Fibroblast of lung (primary cell): ENCODE measurements around the gene CYP1A2. TPM values are rescaled to one million over a fixed set of nuclear protein-coding genes. Genes with fewer than 3 reads are reported as not detected.

Experiments
- DNase-seq, 2 donors: peaks; one replicate each; pipeline versions ENCODE4 v3.0.0 to v3.0.0-alpha.2; 2010; ENCODE audit warnings: low read depth in 2 of 2
- H2AFZ ChIP-seq: 2 replicates; pipeline ENCODE4 v1.5.1; 2012; ENCODE audit warnings: low read length, control low read depth, inconsistent platforms
- H3K27ac ChIP-seq: 2 replicates; pipeline ENCODE4 v1.5.1; 2011; ENCODE audit warnings: low read length, control low read depth; ENCODE audit not compliant: insufficient read depth
- H3K27me3 ChIP-seq: 2 replicates; pipeline ENCODE4 v1.5.1; 2011; ENCODE audit warnings: mild to moderate bottlenecking, low read length; ENCODE audit not compliant: control insufficient read depth, insufficient read depth
- H3K36me3 ChIP-seq: 2 replicates; pipeline ENCODE4 v1.5.1; 2011; ENCODE audit warnings: low read length; ENCODE audit not compliant: control insufficient read depth, insufficient read depth
- H3K4me1 ChIP-seq: 2 replicates; pipeline ENCODE4 v1.5.1; 2011; ENCODE audit warnings: low read length; ENCODE audit not compliant: control insufficient read depth, insufficient read depth; ENCODE audit errors: extremely low read depth
- H3K4me2 ChIP-seq: 2 replicates; pipeline ENCODE4 v1.5.1; 2011; ENCODE audit warnings: low read length, control low read depth; ENCODE audit not compliant: insufficient read depth; ENCODE audit errors: extremely low read depth
- H3K4me3 ChIP-seq, 4 experiments: fragments of 200-600 bp in 1 of 4; sonication (generic) in 1 of 4; replicated peaks in 1 of 4; 2 replicates each; pipeline ENCODE4 v1.5.1; 2011 to 2016; ENCODE audit warnings: low read length in 4 of 4, low read depth in 3 of 4, mild to moderate bottlenecking in 3 of 4, control low read depth in 2 of 4, inconsistent platforms in 1 of 4, mixed read lengths in 1 of 4; ENCODE audit not compliant: insufficient read depth in 1 of 4; ENCODE audit errors: control extremely low read depth in 1 of 4
- H3K79me2 ChIP-seq: 2 replicates; pipeline ENCODE4 v1.5.1; 2012; ENCODE audit warnings: mild to moderate bottlenecking, low read length, inconsistent platforms; ENCODE audit not compliant: control insufficient read depth, insufficient read depth
- H3K9ac ChIP-seq: 2 replicates; pipeline ENCODE4 v1.5.1; 2011; ENCODE audit warnings: mild to moderate bottlenecking, low read length, control low read depth; ENCODE audit not compliant: insufficient read depth
- H3K9me3 ChIP-seq: 2 replicates; pipeline ENCODE4 v1.5.1; 2012; ENCODE audit warnings: low read depth, low read length; ENCODE audit not compliant: control insufficient read depth, insufficient read depth
- H4K20me1 ChIP-seq: 2 replicates; pipeline ENCODE4 v1.5.1; 2011; ENCODE audit warnings: low read length; ENCODE audit not compliant: control insufficient read depth, insufficient read depth; ENCODE audit errors: extremely low read depth
- CTCF ChIP-seq, 2 donors: IDR thresholded peaks in 1 of 2; conservative IDR thresholded peaks in 1 of 2; 1 replicate in 1 of 2; 2 replicates in 1 of 2; pipeline ENCODE4 v1.5.1; 2011 to 2012; ENCODE audit warnings: low read length in 2 of 2, control low read depth in 1 of 2, inconsistent platforms in 1 of 2, low read depth in 1 of 2, mild to moderate bottlenecking in 1 of 2
- EZH2 ChIP-seq: IDR thresholded peaks from 2 replicates; pipeline ENCODE4 v1.5.1; 2012; ENCODE audit warnings: low read length, control low read depth, mild to moderate bottlenecking; ENCODE audit errors: missing control alignments
- polyA plus RNA-seq, 2 donors: library from polyadenylated mRNA; depleted of rRNA in 1 of 2; stranded (reverse) in 1 of 2; unstranded in 1 of 2; fragments of >200 nt; gene quantifications; 2 replicates each; pipeline ENCODE4 v1.2.1, GENCODE V29; 2011 to 2012; ENCODE audit warnings: missing spikeins in 1 of 2
- total RNA-seq: library from RNA; depleted of rRNA; stranded (reverse); fragments of >200 nt; gene quantifications from 2 replicates; pipeline ENCODE4 v1.2.1, GENCODE V29; 2014

CYP1A2 gene
- total and polyA plus RNA-seq, 2 donors (not counting 1 experiment from before 2014, with no cell fraction given): not detected

- Histone ChIP-seq H3K9me3 (no peaks in the 10 kb centered on the region), H4K20me1 (no peaks in the 10 kb centered on the region), H3K9ac (no peak overlapping the region), H3K4me1 (no peaks in the 10 kb centered on the region), H3K27me3 (peaks cover 8% of the 10 kb centered on the region), H3K4me3 (no peak overlapping the region), H3K79me2 (no peaks in the 10 kb centered on the region), H3K27ac (no peak overlapping the region), H3K4me2 (no peak overlapping the region), H2AFZ (no peak overlapping the region), H3K36me3 (no peaks in the 10 kb centered on the region)
- DNase-seq: no peak
- TF ChIP-seq CTCF (conservative IDR thresholded peaks at IDR 0.05 in 1 of 2, IDR thresholded peaks at IDR 0.05 in 1 of 2; ENCODE audit: low read depth in 1 of 2, low read length in 2 of 2) (no peak), EZH2 (no peak)
These were observed 10.1 kb downstream of the CYP1A2 start for GRCh38 chr15:74758736-74759135.

GRCh38 chr15:74762791-74763150 lies 14.1 kb downstream of the CYP1A2 start:
- Histone ChIP-seq H3K27me3 (peaks cover 8% of the 10 kb centered on the region), H3K27ac (no peak overlapping the region), H3K9ac (no peak overlapping the region), H4K20me1 (no peaks in the 10 kb centered on the region), H3K4me3 (no peak overlapping the region), H3K4me2 (no peak overlapping the region), H3K79me2 (no peaks in the 10 kb centered on the region), H3K36me3 (no peaks in the 10 kb centered on the region), H2AFZ (no peak overlapping the region), H3K9me3 (no peaks in the 10 kb centered on the region), H3K4me1 (no peaks in the 10 kb centered on the region)
- TF ChIP-seq CTCF (conservative IDR thresholded peaks at IDR 0.05 in 1 of 2, IDR thresholded peaks at IDR 0.05 in 1 of 2; ENCODE audit: low read depth in 1 of 2, low read length in 2 of 2) (no peak), EZH2 (no peak)
- DNase-seq: no peak

- no peak for DNase-seq
- Histone ChIP-seq H4K20me1 (no peaks in the 10 kb centered on the region), H3K4me1 (no peaks in the 10 kb centered on the region), H3K4me3 (no peak overlapping the region), H3K4me2 (no peak overlapping the region), H3K27ac (no peak overlapping the region), H3K36me3 (no peaks in the 10 kb centered on the region), H3K27me3 (peaks cover 8% of the 10 kb centered on the region), H3K79me2 (no peaks in the 10 kb centered on the region), H3K9me3 (no peaks in the 10 kb centered on the region), H2AFZ (no peak overlapping the region), H3K9ac (no peak overlapping the region)
- TF ChIP-seq CTCF (conservative IDR thresholded peaks at IDR 0.05 in 1 of 2, IDR thresholded peaks at IDR 0.05 in 1 of 2; ENCODE audit: low read depth in 1 of 2, low read length in 2 of 2): no peak
- no peak for TF ChIP-seq EZH2
These were observed 14.8 kb downstream of the CYP1A2 start for GRCh38 chr15:74763416-74763815.
